GM23338 (cell line): ENCODE results near the gene S1PR3. TPM values are rescaled to one million over a fixed set of nuclear protein-coding genes. Genes with fewer than 3 reads are reported as not detected.

Source experiments
- ATAC-seq: fragments of 200-7000 bp; cut with Tn5 transposase; 3 replicates; pipeline ENCODE4 v1.9.1; 2020
- DNase-seq: peaks from one replicate; pipeline ENCODE4 v3.0.0-alpha.2; 2015; ENCODE audit warnings: low spot score
- H2AFZ ChIP-seq: fragments of 200-600 bp; sonication (generic); 2 replicates; pipeline ENCODE4 v1.8.0; 2016; ENCODE audit warnings: antibody characterized with exemption, mild to moderate bottlenecking, moderate library complexity
- H3F3A ChIP-seq: fragments of 200-600 bp; sonication (generic); replicated peaks from 2 replicates; pipeline ENCODE4 v1.8.0; 2017; ENCODE audit warnings: antibody characterized with exemption, mixed run types, low read depth
- H3K27ac ChIP-seq: fragments of 200-600 bp; sonication (generic); 2 replicates; pipeline ENCODE4 v1.6.1; 2016; ENCODE audit warnings: low read depth
- H3K27me3 ChIP-seq: fragments of 200-600 bp; sonication (generic); 2 replicates; pipeline ENCODE4 v1.8.0; 2016; ENCODE audit warnings: mild to moderate bottlenecking, mixed run types, moderate library complexity; ENCODE audit not compliant: insufficient read depth
- H3K36me3 ChIP-seq: fragments of 200-600 bp; sonication (generic); 2 replicates; pipeline ENCODE4 v1.8.0; 2016; ENCODE audit warnings: mild to moderate bottlenecking; ENCODE audit not compliant: insufficient read depth
- H3K4me1 ChIP-seq: fragments of 200-600 bp; sonication (generic); 2 replicates; pipeline ENCODE4 v1.8.0; 2016; ENCODE audit warnings: mild to moderate bottlenecking, moderate library complexity; ENCODE audit not compliant: insufficient read depth
- H3K4me2 ChIP-seq: fragments of 200-600 bp; sonication (generic); 2 replicates; pipeline ENCODE4 v1.7.1; 2017; ENCODE audit warnings: mixed run types
- H3K4me3 ChIP-seq: fragments of 200-600 bp; sonication (generic); 2 replicates; pipeline ENCODE4 v1.6.1; 2016; ENCODE audit warnings: mixed run types
- H3K79me2 ChIP-seq: fragments of 200-600 bp; sonication (generic); replicated peaks from 2 replicates; pipeline ENCODE4 v1.8.0; 2017; ENCODE audit warnings: mild to moderate bottlenecking; ENCODE audit not compliant: insufficient read depth
- H3K9me2 ChIP-seq: fragments of 200-600 bp; sonication (generic); 2 replicates; pipeline ENCODE4 v1.8.0; 2017; ENCODE audit not compliant: insufficient read depth
- H4K20me1 ChIP-seq: fragments of 200-600 bp; sonication (generic); replicated peaks from 2 replicates; pipeline ENCODE4 v1.8.0; 2017; ENCODE audit warnings: mild to moderate bottlenecking; ENCODE audit not compliant: insufficient read depth
- H3K27ac Mint-ChIP-seq: 2 replicates; pipeline ENCODE4 v1.8.0; 2020; ENCODE audit warnings: inconsistent platforms, mild to moderate bottlenecking, moderate library complexity, mixed read lengths
- H3K27me3 Mint-ChIP-seq: 3 replicates; pipeline ENCODE4 v1.8.0; 2022; ENCODE audit warnings: low read depth, mild to moderate bottlenecking, moderate library complexity, mixed read lengths, inconsistent platforms; ENCODE audit not compliant: insufficient read depth, poor library complexity
- H3K36me3 Mint-ChIP-seq: 3 replicates; pipeline ENCODE4 v1.8.0; 2021; ENCODE audit warnings: low read depth, mild to moderate bottlenecking, inconsistent platforms, moderate library complexity, mixed read lengths
- H3K4me1 Mint-ChIP-seq: 3 replicates; pipeline ENCODE4 v1.8.0; 2020; ENCODE audit warnings: mild to moderate bottlenecking, inconsistent platforms, mixed read lengths
- H3K4me3 Mint-ChIP-seq: 3 replicates; pipeline ENCODE4 v1.8.0; 2021; ENCODE audit warnings: moderate library complexity, mild to moderate bottlenecking, inconsistent platforms, mixed read lengths
- H3K9me3 Mint-ChIP-seq: 3 replicates; pipeline ENCODE4 v1.8.0; 2020; ENCODE audit warnings: moderate library complexity, mild to moderate bottlenecking, inconsistent platforms, mixed read lengths
- CREB1 ChIP-seq: fragments of 250-450 bp; sonication (Bioruptor Pico); IDR thresholded peaks from 2 replicates; pipeline ENCODE4 v1.5.0; 2020; ENCODE audit warnings: low read depth, mild to moderate bottlenecking, moderate library complexity
- ETS1 ChIP-seq: IDR thresholded peaks from 2 replicates; pipeline ENCODE4 v1.6.1; 2016; ENCODE audit warnings: antibody characterized with exemption
- EZH2 ChIP-seq: fragments of 200-600 bp; sonication (generic); IDR thresholded peaks from one replicate; pipeline ENCODE4 v1.8.0; 2017; ENCODE audit warnings: antibody characterized with exemption, mild to moderate bottlenecking, low read depth; ENCODE audit not compliant: unreplicated experiment
- EZH2phosphoT487 ChIP-seq: fragments of 200-600 bp; sonication (generic); IDR thresholded peaks from one replicate; pipeline ENCODE4 v1.8.1; 2018; ENCODE audit warnings: antibody characterized with exemption; ENCODE audit not compliant: unreplicated experiment
- JUNB ChIP-seq: IDR thresholded peaks from one replicate; pipeline ENCODE4 v1.6.1; 2016; ENCODE audit warnings: antibody characterized with exemption; ENCODE audit not compliant: unreplicated experiment
- NANOG ChIP-seq: IDR thresholded peaks from 2 replicates; pipeline ENCODE4 v1.6.1; 2016; ENCODE audit warnings: antibody characterized with exemption, borderline replicate concordance
- POLR2AphosphoS5 ChIP-seq: IDR thresholded peaks from 2 replicates; pipeline ENCODE4 v1.6.1; 2016; ENCODE audit warnings: antibody characterized with exemption, low read depth
- REST ChIP-seq: IDR thresholded peaks from one replicate; pipeline ENCODE4 v1.6.1; 2018; ENCODE audit warnings: antibody characterized with exemption; ENCODE audit not compliant: unreplicated experiment
- STAT1 ChIP-seq: IDR thresholded peaks from one replicate; pipeline ENCODE4 v1.6.1; 2016; ENCODE audit warnings: antibody characterized with exemption; ENCODE audit not compliant: unreplicated experiment
- ZNF114 ChIP-seq: fragments of 250-450 bp; sonication (Bioruptor Pico); IDR thresholded peaks from 2 replicates; pipeline ENCODE4 v1.5.0; 2020; ENCODE audit warnings: mild to moderate bottlenecking, moderate library complexity
- ZNF331 ChIP-seq: fragments of 250-450 bp; sonication (Bioruptor Pico); IDR thresholded peaks from 2 replicates; pipeline ENCODE4 v1.5.0; 2020; ENCODE audit warnings: low read depth, mild to moderate bottlenecking, moderate library complexity
- ZNF462 ChIP-seq: fragments of 250-450 bp; sonication (Bioruptor Pico); IDR thresholded peaks from 2 replicates; pipeline ENCODE4 v1.5.0; 2020; ENCODE audit warnings: mild to moderate bottlenecking, moderate library complexity
- polyA plus RNA-seq: library from polyadenylated mRNA; unstranded; fragments of >200 nt; fragmentation: Nextera tagmentation; extraction: Ambion mirVana; gene quantifications from 2 replicates; pipeline ENCODE4 v1.2.1, GENCODE V29; 2016
- total RNA-seq: library from RNA; depleted of rRNA; stranded (reverse); fragments of >200 nt; shearing (Covaris generic); gene quantifications from 2 replicates; pipeline ENCODE4 v1.2.3, GENCODE V29; 2014
- TF ChIP-seq, protein P1 (sequence below), 2 experiments: fragments of 200-600 bp in 1 of 2; sonication (generic) in 1 of 2; conservative IDR thresholded peaks; 2 replicates each; pipeline versions ENCODE4 v1.5.1 to v1.6.1; 2016 to 2017; ENCODE audit warnings: antibody characterized with exemption in 2 of 2, low read depth in 2 of 2, mild to moderate bottlenecking in 2 of 2, moderate library complexity in 1 of 2

The S1PR3 gene
- total and polyA plus RNA-seq, 2 experiments from 2014 or later: 2.1 to 7.6 TPM

GRCh38 chr9:89009546-89009840 lies 18.2 kb downstream of the S1PR3 start:
- Mint-ChIP-seq H3K27me3 (peaks cover 7% of the 10 kb centered on the region), H3K27ac (no peak overlapping the region), H3K4me1 (peaks cover 29% of the 10 kb centered on the region), H3K36me3 (no peaks in the 10 kb centered on the region; the same call in 2 of the 3 replicates), H3K9me3 (no peaks in the 10 kb centered on the region), H3K4me3 (no peak overlapping the region)
- ATAC-seq (no peak), DNase-seq (no peak)
- no peaks in the 10 kb centered on the region for H4K20me1 ChIP-seq
- no peak for TF ChIP-seq REST
- TF ChIP-seq EZH2phosphoT487: no peak
- TF ChIP-seq CREB1 (CRISPR knock-in tag): no peak
- no peak for TF ChIP-seq ZNF462
- no peak for TF ChIP-seq ZNF331
- TF ChIP-seq NANOG: no peak
- no peak for TF ChIP-seq STAT1
- TF ChIP-seq, protein P1, sequence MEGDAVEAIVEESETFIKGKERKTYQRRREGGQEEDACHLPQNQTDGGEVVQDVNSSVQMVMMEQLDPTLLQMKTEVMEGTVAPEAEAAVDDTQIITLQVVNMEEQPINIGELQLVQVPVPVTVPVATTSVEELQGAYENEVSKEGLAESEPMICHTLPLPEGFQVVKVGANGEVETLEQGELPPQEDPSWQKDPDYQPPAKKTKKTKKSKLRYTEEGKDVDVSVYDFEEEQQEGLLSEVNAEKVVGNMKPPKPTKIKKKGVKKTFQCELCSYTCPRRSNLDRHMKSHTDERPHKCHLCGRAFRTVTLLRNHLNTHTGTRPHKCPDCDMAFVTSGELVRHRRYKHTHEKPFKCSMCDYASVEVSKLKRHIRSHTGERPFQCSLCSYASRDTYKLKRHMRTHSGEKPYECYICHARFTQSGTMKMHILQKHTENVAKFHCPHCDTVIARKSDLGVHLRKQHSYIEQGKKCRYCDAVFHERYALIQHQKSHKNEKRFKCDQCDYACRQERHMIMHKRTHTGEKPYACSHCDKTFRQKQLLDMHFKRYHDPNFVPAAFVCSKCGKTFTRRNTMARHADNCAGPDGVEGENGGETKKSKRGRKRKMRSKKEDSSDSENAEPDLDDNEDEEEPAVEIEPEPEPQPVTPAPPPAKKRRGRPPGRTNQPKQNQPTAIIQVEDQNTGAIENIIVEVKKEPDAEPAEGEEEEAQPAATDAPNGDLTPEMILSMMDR (conservative IDR thresholded peaks at IDR 0.05; ENCODE audit: low read depth in 2 of 2): no peak
- no peak for TF ChIP-seq EZH2
- no peak for TF ChIP-seq POLR2AphosphoS5
- TF ChIP-seq ETS1: no peak
- no peak for TF ChIP-seq ZNF114 (CRISPR knock-in tag)
- TF ChIP-seq JUNB: no peak
- H3K79me2 ChIP-seq: no peaks in the 10 kb centered on the region
- no peak overlapping the region for H3K27ac ChIP-seq
- no peak overlapping the region for H3K4me2 ChIP-seq
- no peaks in the 10 kb centered on the region for H3K9me2 ChIP-seq
- no peaks in the 10 kb centered on the region for H3K36me3 ChIP-seq
- no peak overlapping the region for H2AFZ ChIP-seq
- H3K27me3 ChIP-seq: no peaks in the 10 kb centered on the region
- peaks cover 14% of the 10 kb centered on the region for H3K4me1 ChIP-seq
- no peak overlapping the region for H3K4me3 ChIP-seq
- no peaks in the 10 kb centered on the region; the same call in 1 of the 2 replicates for H3F3A ChIP-seq
